ENCODE measurements around the gene SHOC2. TPM values are rescaled to one million over a fixed set of nuclear protein-coding genes. Genes with fewer than 3 reads are reported as not detected.
A peak's percentile ranks its signal among the peaks of the same experiment; 100 is the strongest.

The SHOC2 gene
- total and polyA plus RNA-seq, 9 of the 15 experiments (the other 6 are each of a cell fraction or from before 2014, with no cell fraction given), result 9.2 to 17.5 (median 14.9) TPM

DNA sequence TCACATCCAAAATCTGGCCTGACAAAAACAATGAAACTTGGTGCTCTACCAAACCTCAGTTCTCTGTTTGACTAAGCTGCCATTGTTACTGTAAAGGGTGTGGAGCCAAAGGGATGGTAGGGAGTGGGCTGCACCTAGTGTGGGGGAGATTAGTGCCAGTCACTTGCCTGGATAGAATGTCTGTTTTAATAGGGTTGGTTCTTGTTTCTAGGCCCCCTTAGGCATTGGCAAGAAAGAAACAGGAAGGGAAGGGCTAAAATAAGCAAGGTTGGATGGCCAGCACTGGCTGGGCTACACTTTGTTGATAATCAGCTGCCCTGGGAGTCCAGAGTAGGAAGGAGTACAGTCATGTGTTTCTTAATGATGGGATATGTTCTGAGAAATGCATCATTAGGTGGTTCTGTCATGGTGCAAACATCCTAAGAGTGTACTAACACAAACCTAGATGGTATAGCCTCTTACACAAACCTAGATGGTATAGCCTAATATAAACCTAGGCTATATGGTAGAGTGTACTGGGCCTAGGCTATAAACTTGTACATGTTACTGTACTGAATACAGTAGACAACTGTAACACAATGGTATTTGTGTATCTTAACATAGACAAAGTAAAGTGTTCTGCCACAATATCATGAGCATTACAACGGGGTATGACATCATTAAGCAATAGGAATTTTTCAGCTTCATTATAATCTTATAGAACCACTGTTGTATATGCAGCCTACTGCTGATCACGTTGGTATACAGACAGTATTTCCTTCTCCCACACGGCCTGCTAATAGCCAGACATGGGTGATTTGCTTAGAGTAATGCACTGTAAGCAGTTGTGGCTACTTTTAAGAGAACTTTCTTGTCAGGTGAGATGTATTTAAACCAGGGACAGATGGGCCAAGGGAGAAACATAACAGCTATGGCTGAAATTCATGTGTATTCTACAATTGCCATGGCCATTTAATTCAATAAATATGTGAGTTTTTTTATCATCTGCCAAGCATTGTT lies 15.8 kb upstream of the SHOC2 start (continued):
- TF ChIP-seq HMG20B (CRISPR knock-in tag; IDR thresholded peaks at IDR 0.05), result no peak
- TF ChIP-seq TAL1 (IDR thresholded peaks at IDR 0.05), result no peak

DNA sequence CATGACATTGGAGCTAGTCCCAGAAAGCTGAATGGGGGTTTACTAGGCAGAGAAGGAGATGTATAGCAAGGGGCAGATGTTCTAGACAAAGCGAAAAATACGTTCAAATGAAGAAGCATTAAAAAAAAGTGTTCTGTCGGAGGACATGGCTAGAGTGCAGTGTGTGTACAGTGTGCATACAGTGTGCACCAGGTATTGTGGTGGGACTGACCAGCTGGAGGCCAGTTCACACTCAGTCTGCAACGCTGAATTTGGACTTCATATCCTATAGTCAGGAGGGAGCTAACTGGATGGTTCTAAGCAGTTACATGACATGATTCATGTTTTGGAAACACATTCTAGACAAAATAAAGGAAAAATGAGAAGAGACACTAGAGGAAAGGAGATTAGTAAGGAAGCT lies 9.3 kb upstream of the SHOC2 start:
- POLR2A ChIA-PET, result interaction anchor here (0.8 to 2.7 kb wide), 3 partner anchors 9 to 39 kb away, joined by 5 to 8 read pairs (median 8); partner anchors contain the start of genes BBIP1, PDCD4 and SHOC2
- FAIRE-seq, result no peak
- in situ Hi-C loops (cut with MboI), result no loop called here

More for the DNA sequence above, 9.3 kb upstream of the SHOC2 start:
- Histone ChIP-seq H3K4me3 (no peak overlapping the region), H3K4me1 (replicated peaks in 1 of 2; ENCODE audit: control insufficient read depth in 2 of 2, insufficient read depth in 2 of 2, low read length in 2 of 2) (peaks cover 0 to 2% of the 10 kb centered on the region in 2 experiments; a peak in 1 of 5 replicates), H3K9ac (ENCODE audit: insufficient read depth in 1 of 2, low read depth in 2 of 2, low read length in 2 of 2) (no peak overlapping the region), H3K27me3 (ENCODE audit: control insufficient read depth in 2 of 2, insufficient read depth in 2 of 2, low read length in 2 of 2) (no peaks in the 10 kb centered on the region), H3K27ac (ENCODE audit: extremely low read depth, low read depth, low read length) (no peak overlapping the region), H3K4me2 (ENCODE audit: insufficient read depth, low read length) (no peak overlapping the region), H4K20me1 (replicated peaks; ENCODE audit: control insufficient read depth, insufficient read depth, low read length) (no peaks in the 10 kb centered on the region), H3K79me2 (ENCODE audit: control insufficient read depth, insufficient read depth, low read length) (no peaks in the 10 kb centered on the region), H3K9me1 (ENCODE audit: control insufficient read depth, insufficient read depth, low read length) (no peaks in the 10 kb centered on the region), H3K9me3 (replicated peaks; ENCODE audit: control insufficient read depth, insufficient read depth, low read depth, low read length) (no peaks in the 10 kb centered on the region), H3K36me3 (ENCODE audit: control insufficient read depth, insufficient read depth, low read length) (no peaks in the 10 kb centered on the region), H2AFZ (ENCODE audit: low read depth, low read length) (no peak overlapping the region)
- ATAC-seq (peak; percentile 53; the same call in 2 of the 3 replicates), DNase-seq (ENCODE audit: extremely low read depth in 1 of 4, low spot score in 3 of 4) (no peak)
- intact Hi-C loops (cut with micrococcal nuclease), result no loop called here
- CTCF ChIA-PET (ENCODE audit: low intra/inter-chr PET ratio), result no interaction called here
- no TSS peak for BruUV-seq (replicated peaks)
- 71% methylated on average over 4 of the region's 4 CpGs for WGBS (ENCODE audit: insufficient coverage, low coverage, missing lambda C conversion rate)
- TF ChIP-seq ZNF3 (CRISPR knock-in tag; IDR thresholded peaks at IDR 0.05), result no peak

Data from K562 (cell line).